ENCODE measurements around the gene MTMR2. TPM values are rescaled to one million over a fixed set of nuclear protein-coding genes. Genes with fewer than 3 reads are reported as not detected.

MTMR2 gene
- total RNA-seq, 4 donors from 2014 or later, result 10.8 to 29.5 (median 21.5) TPM

GRCh38 chr11:95805869-95806268 is 118.0 kb downstream of the MTMR2 start:
- TF ChIP-seq CTCF (IDR thresholded peaks at IDR 0.05), result no peak
- no peak for TF ChIP-seq POLR2A (IDR thresholded peaks at IDR 0.05)

GRCh38 chr11:95803973-95804372 is 119.9 kb downstream of the MTMR2 start:
- no peak for TF ChIP-seq POLR2A (IDR thresholded peaks at IDR 0.05)
- TF ChIP-seq CTCF (IDR thresholded peaks at IDR 0.05), result no peak

More at GRCh38 chr11:95805869-95806268, 118.0 kb downstream of the MTMR2 start:
- DNase-seq, result no peak
- Histone ChIP-seq H3K27me3 (no peaks in the 10 kb centered on the region), H3K36me3 (peaks cover 0 to 41% (median 0%) of the 10 kb centered on the region in 3 donors), H3K27ac (no peak overlapping the region), H3K4me1 (no peaks in the 10 kb centered on the region), H3K9me3 (no peaks in the 10 kb centered on the region), H3K4me3 (no peak overlapping the region)
- intact Hi-C loops (cut with DNase I), result no loop called here
- WGBS, 2 donors, result 74 to 79% methylated on average over 2 of the region's 2 CpGs

GRCh38 chr11:95802806-95803205 is 121.1 kb downstream of the MTMR2 start:
- no peaks in the 10 kb centered on the region for H3K9me3 ChIP-seq
- WGBS, 2 donors, result 89 to 90% methylated on average over 1 of the region's 1 CpG
- no peak overlapping the region for H3K4me3 ChIP-seq
- TF ChIP-seq CTCF (IDR thresholded peaks at IDR 0.05) (no peak), POLR2A (IDR thresholded peaks at IDR 0.05) (no peak)
- no peak overlapping the region for H3K27ac ChIP-seq
- no peaks in the 10 kb centered on the region for H3K27me3 ChIP-seq
- intact Hi-C loops (cut with DNase I), result no loop called here
- H3K4me1 ChIP-seq, result no peaks in the 10 kb centered on the region
- DNase-seq, result no peak
- H3K36me3 ChIP-seq, result peaks cover 0 to 61% (median 0%) of the 10 kb centered on the region in 3 donors

More at GRCh38 chr11:95803973-95804372, 119.9 kb downstream of the MTMR2 start:
- DNase-seq, result no peak
- WGBS, 2 donors, result 90 to 95% methylated on average over 2 of the region's 2 CpGs
- Histone ChIP-seq H3K4me1 (no peaks in the 10 kb centered on the region), H3K4me3 (no peak overlapping the region), H3K27ac (no peak overlapping the region), H3K36me3 (peaks cover 0 to 60% (median 0%) of the 10 kb centered on the region in 3 donors), H3K9me3 (no peaks in the 10 kb centered on the region), H3K27me3 (no peaks in the 10 kb centered on the region)
- intact Hi-C loops (cut with DNase I), result no loop called here

- Histone ChIP-seq H3K27me3 (no peaks in the 10 kb centered on the region), H3K4me1 (no peaks in the 10 kb centered on the region), H3K9me3 (no peaks in the 10 kb centered on the region), H3K4me3 (no peak overlapping the region), H3K27ac (no peak overlapping the region), H3K36me3 (peaks cover 0 to 45% (median 0%) of the 10 kb centered on the region in 3 donors)
- DNase-seq, result no peak
- 77 to 90% methylated on average over 11 to 12 of the region's 12 CpGs for WGBS, 2 donors
- TF ChIP-seq CTCF (IDR thresholded peaks at IDR 0.05), result no peak
- TF ChIP-seq POLR2A (IDR thresholded peaks at IDR 0.05), result no peak
- intact Hi-C loops (cut with DNase I), result no loop called here
Measured at GRCh38 chr11:95800438-95800837, 123.5 kb downstream of the MTMR2 start.

- WGBS, 2 donors, result 86 to 92% methylated on average over 1 of the region's 1 CpG
- H3K36me3 ChIP-seq, result peaks cover 0 to 40% (median 0%) of the 10 kb centered on the region in 3 donors
- intact Hi-C loops (cut with DNase I), result no loop called here
- H3K4me3 ChIP-seq, result no peak overlapping the region
- no peaks in the 10 kb centered on the region for H3K9me3 ChIP-seq
- no peak for DNase-seq
- no peaks in the 10 kb centered on the region for H3K4me1 ChIP-seq
- H3K27ac ChIP-seq, result no peak overlapping the region
- TF ChIP-seq POLR2A (IDR thresholded peaks at IDR 0.05) (no peak), CTCF (IDR thresholded peaks at IDR 0.05) (no peak)
- H3K27me3 ChIP-seq, result no peaks in the 10 kb centered on the region
Measured at GRCh38 chr11:95799546-95799945, 124.4 kb downstream of the MTMR2 start.
